Activated CD4-positive, alpha-beta T cell treated with anti-CD3 and anti-CD28 coated beads, Interleukin-2, amount 50 U/mL, for 24 hours (primary cell): ENCODE data around the gene ITGB2.

Source experiments
- DNase-seq, 2 donors: peaks; one replicate each; pipeline ENCODE4 v3.0.0-alpha.2; 2020; ENCODE audit warnings: low read depth in 1 of 2, low spot score in 1 of 2

The ITGB2 gene

GRCh38 chr21:44898851-44899767, 21.6 kb downstream of the ITGB2 start:
- no peak for DNase-seq

- no peak for DNase-seq
These were observed 22.6 kb downstream of the ITGB2 start for GRCh38 chr21:44898011-44898488.

- DNase-seq, result no peak
These were observed 23.2 kb downstream of the ITGB2 start for GRCh38 chr21:44897326-44898010.

- DNase-seq, result no peak
These were observed 24.0 kb downstream of the ITGB2 start for GRCh38 chr21:44896561-44897286.

- DNase-seq, result no peak
These were observed 24.8 kb downstream of the ITGB2 start for GRCh38 chr21:44895859-44896258.

GRCh38 chr21:44894687-44895302, 25.9 kb downstream of the ITGB2 start:
- no peak for DNase-seq

GRCh38 chr21:44893948-44894656, 26.6 kb downstream of the ITGB2 start:
- DNase-seq, result no peak

- no peak for DNase-seq
These were observed 27.5 kb downstream of the ITGB2 start for GRCh38 chr21:44893278-44893556.

GRCh38 chr21:44892536-44893277, 28.0 kb downstream of the ITGB2 start:
- DNase-seq, result peak; percentile 63 to 64

GRCh38 chr21:44892095-44892494, 28.6 kb downstream of the ITGB2 start:
- no peak for DNase-seq

GRCh38 chr21:44891631-44892031, 29.1 kb downstream of the ITGB2 start:
- no peak for DNase-seq

GRCh38 chr21:44890961-44891541, 29.6 kb downstream of the ITGB2 start:
- DNase-seq, result no peak

- no peak for DNase-seq
These were observed 30.3 kb downstream of the ITGB2 start for GRCh38 chr21:44890338-44890931.

- no peak for DNase-seq
These were observed 30.9 kb downstream of the ITGB2 start for GRCh38 chr21:44889625-44890337.

GRCh38 chr21:44888581-44889550, 31.8 kb downstream of the ITGB2 start:
- DNase-seq, result no peak

GRCh38 chr21:44887807-44888580, 32.7 kb downstream of the ITGB2 start:
- DNase-seq, result no peak
